Stomach (tissue), 9 donors: Measurements from ENCODE around the gene DDX54. TPM values are rescaled to one million over a fixed set of nuclear protein-coding genes. Genes with fewer than 3 reads are reported as not detected.
A peak's percentile ranks its signal among the peaks of the same experiment; 100 is the strongest.

Experiments used
- DNase-seq, 2 donors: peaks; one replicate each; pipeline versions ENCODE4 v3.0.0 to v3.0.0-alpha.2; 2013 to 2019
- H3K27ac ChIP-seq, 5 donors: fragments of 200-600 bp in 4 of 5; sonication (generic) in 4 of 5; one replicate each; pipeline ENCODE4 v1.5.1; 2013 to 2019; ENCODE audit warnings: mild to moderate bottlenecking in 1 of 5, moderate library complexity in 1 of 5
- H3K27me3 ChIP-seq, 3 donors: fragments of 200-600 bp; sonication (generic); one replicate each; pipeline ENCODE4 v1.5.1; 2017 to 2019; ENCODE audit warnings: mixed run types in 1 of 3
- H3K36me3 ChIP-seq, 4 donors: fragments of 200-600 bp; sonication (generic); 1 replicate in 3 of 4; 2 replicates in 1 of 4; pipeline ENCODE4 v1.5.1; 2016 to 2019
- H3K4me1 ChIP-seq, 4 donors: fragments of 200-600 bp; sonication (generic); one replicate each; pipeline ENCODE4 v1.5.1; 2016 to 2019
- H3K4me3 ChIP-seq, 4 donors: fragments of 200-600 bp; sonication (generic) in 3 of 4; one replicate each; pipeline ENCODE4 v1.5.1; 2016 to 2019; ENCODE audit warnings: mild to moderate bottlenecking in 1 of 4
- H3K9me3 ChIP-seq, 4 donors: fragments of 200-600 bp; sonication (generic); one replicate each; pipeline ENCODE4 v1.5.1; 2016 to 2019
- CTCF ChIP-seq, 7 experiments: fragments of 450-650 bp in 4 of 7; fragments of 200-600 bp in 3 of 7; sonication (generic) in 3 of 7; IDR thresholded peaks; one replicate each; pipeline ENCODE4 v1.5.1; 2016 to 2019; ENCODE audit warnings: antibody characterized with exemption in 7 of 7, control low read depth in 2 of 7, mild to moderate bottlenecking in 1 of 7
- EP300 ChIP-seq: sonication (generic); formaldehyde crosslinking; IDR thresholded peaks from one replicate; pipeline ENCODE4 v1.6.1; 2017; ENCODE audit warnings: antibody characterized with exemption
- POLR2A ChIP-seq, 4 donors: fragments of 450-650 bp; IDR thresholded peaks; one replicate each; pipeline ENCODE4 v1.6.1; 2016; ENCODE audit warnings: antibody characterized with exemption in 4 of 4, control low read depth in 2 of 4, mild to moderate bottlenecking in 1 of 4, moderate library complexity in 1 of 4
- POLR2AphosphoS5 ChIP-seq, 3 donors: sonication (generic); formaldehyde crosslinking; IDR thresholded peaks; one replicate each; pipeline ENCODE4 v1.6.1; 2016; ENCODE audit warnings: antibody characterized with exemption in 3 of 3
- WGBS, 5 donors: extraction: QIAGEN DNeasy Blood & Tissue Kit in 3 of 5; methylation state at CpG; one replicate each; pipeline versions ENCODE4 v1.1.5 to v1.1.7; 2013 to 2018; 5-methylcytosine and 5-hydroxymethylcytosine counted together
- intact Hi-C: fragments of 100-400 bp; cut with DNase I; formaldehyde crosslinking; loops from one replicate; pipeline ENCODE4 v1.15.1; 2023; ENCODE audit warnings: low total_unique reads
- polyA plus RNA-seq, 3 donors: library from polyadenylated mRNA; stranded (reverse); fragments of 200-250 nt; gene quantifications; one replicate each; pipeline ENCODE4 v1.2.3, GENCODE V29; 2013
- total RNA-seq, 5 donors: library from RNA; depleted of rRNA; stranded (reverse); fragments of >200 nt; gene quantifications; one replicate each; pipeline versions ENCODE4 v1.1.0 to v1.2.3, GENCODE V29; 2014 to 2016
- donor health status: healthy with polysubstance abuse.
- donor health status: Bipolar disorder and iron deficiency.
- donor health status: healthy.

The DDX54 gene
- total and polyA plus RNA-seq, 8 donors: 14.6 to 167 (median 37.9) TPM

GRCh38 chr12:113221997-113222729, 36.9 kb upstream of the DDX54 start:
- DNase-seq: no peak
- peak overlapping the region; percentile 91 to 96 (median 95) for H3K27ac ChIP-seq
- H3K36me3 ChIP-seq: peaks cover 0 to 7% (median 7%) of the 10 kb centered on the region in 4 donors
- no peaks in the 10 kb centered on the region for H3K9me3 ChIP-seq
- intact Hi-C loops: no loop called here
- peak overlapping the region; percentile 73 to 95 (median 78) for H3K4me3 ChIP-seq
- H3K27me3 ChIP-seq: no peaks in the 10 kb centered on the region
- TF ChIP-seq POLR2AphosphoS5 (IDR thresholded peaks at IDR 0.05): no peak
- TF ChIP-seq EP300: no peak
- no peak for TF ChIP-seq POLR2A (IDR thresholded peaks at IDR 0.05)
- TF ChIP-seq CTCF (IDR thresholded peaks at IDR 0.05): no peak
- 9 to 17% (median 14%) methylated on average over 6 to 12 of the region's 12 CpGs for WGBS, 5 donors
- H3K4me1 ChIP-seq: peaks cover 22 to 53% (median 33%) of the 10 kb centered on the region in 4 donors

GRCh38 chr12:113221181-113221996, 36.1 kb upstream of the DDX54 start, which contains the start of gene TPCN1:
Gene TPCN1 (plus strand): TSS chr12:113221464. CDS start chr12:113226853, 5,389 bp downstream.
- H3K36me3 ChIP-seq: no peaks in the 10 kb centered on the region
- no peaks in the 10 kb centered on the region for H3K9me3 ChIP-seq
- TF ChIP-seq POLR2AphosphoS5 (IDR thresholded peaks at IDR 0.05) (peak; percentile 84 to 98 (median 97)), CTCF (IDR thresholded peaks at IDR 0.05) (peak in 1 of 7 experiments; percentile 14), EP300 (no peak), POLR2A (IDR thresholded peaks at IDR 0.05) (peak in 2 of 4 donors; percentile 49 to 60)
- peak; percentile 100 for DNase-seq
- intact Hi-C loops: no loop called here
- peaks cover 22 to 46% (median 31%) of the 10 kb centered on the region in 4 donors for H3K4me1 ChIP-seq
- H3K27me3 ChIP-seq: no peaks in the 10 kb centered on the region
- H3K27ac ChIP-seq: peak within 1 kb of the TSS; percentile 91 to 96 (median 95)
- peak within 1 kb of the TSS; percentile 73 to 95 (median 78) for H3K4me3 ChIP-seq
- WGBS, 5 donors: 0 to 1% (median 1%) methylated on average over 51 to 68 of the region's 68 CpGs

GRCh38 chr12:113220593-113221180, 35.4 kb upstream of the DDX54 start:
- Histone ChIP-seq H3K36me3 (no peaks in the 10 kb centered on the region), H3K9me3 (no peaks in the 10 kb centered on the region), H3K27me3 (no peaks in the 10 kb centered on the region), H3K4me1 (peaks cover 22 to 44% (median 31%) of the 10 kb centered on the region in 4 donors), H3K27ac (peak overlapping the region in 4 of 5 donors; percentile 35 to 95 (median 72)), H3K4me3 (peak overlapping the region; percentile 56 to 95 (median 78))
- WGBS, 5 donors: 0 to 2% (median 1%) methylated on average over 23 of the region's 23 CpGs
- intact Hi-C loops: no loop called here
- TF ChIP-seq CTCF (IDR thresholded peaks at IDR 0.05) (no peak), EP300 (no peak), POLR2AphosphoS5 (IDR thresholded peaks at IDR 0.05) (peak in 1 of 3 donors; percentile 7), POLR2A (IDR thresholded peaks at IDR 0.05) (no peak)
- DNase-seq: peak in 1 of 2 donors; percentile 44

GRCh38 chr12:113216027-113216426, 30.7 kb upstream of the DDX54 start:
- intact Hi-C loops: no loop called here
- no peak for TF ChIP-seq EP300
- TF ChIP-seq CTCF (IDR thresholded peaks at IDR 0.05): no peak
- TF ChIP-seq POLR2AphosphoS5 (IDR thresholded peaks at IDR 0.05): no peak
- no peak for TF ChIP-seq POLR2A (IDR thresholded peaks at IDR 0.05)
- 56 to 75% (median 71%) methylated on average over 2 of the region's 2 CpGs for WGBS, 5 donors
- peaks cover 6 to 26% (median 7%) of the 10 kb centered on the region in 4 donors for H3K4me1 ChIP-seq
- no peaks in the 10 kb centered on the region for H3K36me3 ChIP-seq
- no peak overlapping the region for H3K27ac ChIP-seq
- no peaks in the 10 kb centered on the region for H3K27me3 ChIP-seq
- no peaks in the 10 kb centered on the region for H3K9me3 ChIP-seq
- no peak for DNase-seq
- no peak overlapping the region for H3K4me3 ChIP-seq
